UCSD-AML1 (cell line): Measurements from ENCODE around the gene TBC1D22A.
"Not testable (repeated sequence)": the region's sequence is repeated elsewhere in the genome, so short reads cannot be mapped to it uniquely, and the experiment has no call there.

Experiments
- DNase-seq: peaks from one replicate; lab custom pipeline; 2025; ENCODE audit not compliant: unreplicated experiment; lab: John Stamatoyannopoulos, UW

TBC1D22A gene

DNA sequence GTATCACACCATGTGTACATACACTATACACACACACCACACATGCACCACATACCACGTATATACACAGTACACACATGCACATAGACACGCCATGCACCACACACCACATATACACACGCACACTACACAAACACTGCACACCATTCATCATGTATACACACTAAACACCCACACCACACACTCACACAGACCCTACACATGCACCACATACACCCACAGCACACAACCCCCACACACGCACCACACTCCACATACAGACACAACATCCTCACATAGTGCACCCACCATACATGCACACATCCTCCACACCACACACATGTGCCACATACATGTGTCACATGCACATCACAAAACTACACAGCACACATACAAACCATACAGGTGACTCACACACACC lies 397.1 kb downstream of the TBC1D22A start:
- DNase-seq, result no peak

DNA sequence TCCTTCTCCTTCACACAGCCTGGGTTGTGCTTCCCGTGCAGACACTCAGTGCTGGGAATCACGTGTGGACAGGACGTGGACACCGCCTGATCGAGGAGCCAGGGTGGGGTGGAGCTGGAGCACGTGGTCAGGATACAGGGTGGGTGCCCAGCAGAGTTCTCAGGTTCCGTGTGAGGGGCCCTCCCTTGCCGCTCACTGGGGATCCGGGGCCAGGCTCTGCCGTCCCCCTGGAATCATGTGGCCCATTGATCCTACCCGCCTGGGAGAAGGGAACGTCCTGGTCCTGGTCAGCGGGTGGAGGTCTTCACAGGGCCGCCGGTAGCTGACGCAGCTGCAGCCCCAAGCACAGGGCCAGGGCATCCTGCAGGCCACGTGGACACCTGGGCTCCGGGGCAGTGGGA lies 397.7 kb downstream of the TBC1D22A start:
- DNase-seq, result no peak

DNA sequence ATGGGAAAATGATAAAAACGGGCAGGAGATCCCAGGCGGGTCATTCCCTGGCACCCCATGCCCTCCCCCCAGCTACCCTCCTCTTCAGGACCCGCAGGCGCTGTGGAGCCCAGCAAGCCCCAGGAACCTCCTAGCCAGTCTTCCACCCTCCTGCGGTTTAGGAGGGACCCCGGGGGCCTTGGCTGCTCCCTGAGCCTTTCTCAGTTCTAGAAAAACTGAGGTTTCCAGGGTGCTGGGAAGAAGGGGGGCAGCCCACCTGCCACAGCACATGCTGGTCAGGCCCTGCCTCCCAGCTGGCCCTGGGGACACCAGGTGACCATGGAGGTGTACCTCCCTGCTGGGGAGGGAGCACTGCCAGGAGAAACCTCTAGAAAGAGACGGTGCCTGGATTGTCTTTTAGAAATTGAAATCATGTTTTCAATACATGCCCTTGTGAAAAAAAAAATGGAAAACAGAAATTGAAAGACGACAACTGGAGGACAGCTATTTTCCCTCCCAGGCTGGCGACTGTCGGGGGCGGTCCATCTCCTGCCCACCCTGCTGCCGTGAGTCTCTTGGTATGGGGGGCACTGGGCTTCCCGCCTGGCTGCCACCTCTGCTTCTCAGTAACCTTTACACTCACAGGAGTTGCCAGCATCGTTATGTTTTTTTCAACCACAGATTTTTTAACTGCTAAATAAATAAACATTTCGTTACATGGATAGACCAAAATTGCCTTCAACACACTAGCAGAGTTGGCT lies 398.5 kb downstream of the TBC1D22A start:
- DNase-seq, result no peak

DNA sequence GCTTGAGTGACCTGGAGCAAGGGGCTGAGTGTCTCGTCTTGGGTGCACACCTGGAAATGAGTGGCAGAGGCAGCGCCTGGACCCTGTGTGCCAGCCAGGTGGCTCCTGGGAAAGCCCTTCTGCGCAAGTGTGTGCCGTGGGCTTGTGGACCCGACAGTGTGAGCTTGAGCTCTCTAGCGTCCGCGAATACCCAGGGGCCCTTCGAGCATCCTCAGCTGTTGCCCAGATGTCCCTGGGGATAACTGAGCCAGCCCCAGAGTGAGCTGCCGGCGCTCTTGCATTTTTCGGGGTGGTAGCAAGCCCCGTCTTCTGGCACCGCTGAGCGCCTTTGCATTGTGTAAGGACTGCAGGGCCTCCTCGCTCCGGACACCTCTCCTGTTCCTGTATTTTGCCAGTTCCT lies 399.2 kb downstream of the TBC1D22A start:
- no peak for DNase-seq

DNA sequence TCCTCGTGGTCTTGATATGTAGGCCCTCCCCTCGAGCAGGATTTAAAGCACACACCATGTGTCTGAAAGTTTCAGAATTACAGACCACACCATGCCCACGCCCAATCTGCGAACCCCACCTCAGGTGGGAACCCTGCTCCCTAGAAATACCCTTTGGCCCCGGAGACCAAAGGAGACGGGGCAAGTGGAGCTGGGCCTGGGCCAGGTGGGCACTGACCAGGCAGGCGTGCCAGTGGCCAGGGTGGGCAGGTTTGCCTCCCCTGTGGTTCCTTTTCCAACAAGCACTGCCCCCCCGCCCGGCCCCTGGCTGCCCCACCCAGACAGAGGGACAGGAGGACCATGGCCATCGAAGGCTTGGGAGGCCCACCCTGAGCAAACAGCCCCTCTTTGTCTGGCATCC lies 400.4 kb downstream of the TBC1D22A start:
- no peak for DNase-seq

DNA sequence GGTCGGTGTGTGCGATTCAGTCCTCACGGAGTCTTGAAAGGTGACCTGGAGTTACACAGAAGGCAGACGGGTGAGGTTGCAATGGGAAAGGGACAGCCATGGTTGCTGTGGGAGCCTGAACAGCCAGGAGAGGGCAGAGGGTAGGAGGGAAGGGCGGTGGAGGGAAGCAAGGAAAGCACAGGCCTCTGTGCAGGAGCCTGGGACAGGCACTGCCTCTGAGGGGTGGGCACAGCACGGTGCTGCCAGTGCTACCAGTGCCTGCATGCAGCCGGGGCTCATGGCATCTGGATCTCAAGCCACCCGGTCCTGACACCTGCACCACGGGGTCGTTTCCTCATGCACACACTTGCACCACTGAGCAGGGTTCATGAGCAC lies 401.0 kb downstream of the TBC1D22A start:
- no peak for DNase-seq

DNA sequence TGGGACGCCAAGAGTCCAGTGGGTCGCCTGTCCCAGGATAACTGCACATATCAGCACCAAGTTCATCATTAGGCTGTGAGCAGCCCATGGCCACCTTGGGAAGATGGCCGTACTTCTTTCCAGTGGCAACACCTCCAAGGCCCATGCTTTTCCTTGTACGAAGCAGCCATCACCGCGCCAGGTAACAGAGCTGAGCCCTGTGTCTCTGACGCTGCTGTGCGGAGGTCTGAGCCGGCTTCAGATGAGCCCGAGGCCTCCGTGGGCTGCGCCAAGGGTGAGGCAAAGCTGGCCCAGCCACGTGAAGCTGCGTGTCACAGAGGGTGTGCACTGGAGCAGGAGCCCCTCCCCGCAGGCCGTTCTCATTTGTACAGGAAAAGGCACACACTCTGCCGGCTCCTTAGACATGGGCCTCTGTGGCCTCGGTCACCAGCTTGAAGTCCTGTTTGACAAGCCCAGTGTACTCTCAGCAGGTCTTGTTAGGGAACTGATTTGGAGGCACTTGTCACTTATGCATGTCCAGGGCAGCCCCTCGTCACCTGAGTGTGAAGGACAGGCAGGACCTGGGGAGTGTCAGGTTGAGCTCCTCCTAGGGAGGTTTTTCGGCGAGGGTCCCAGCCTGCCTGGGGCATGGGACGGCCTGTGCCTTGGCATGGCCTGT lies 401.5 kb downstream of the TBC1D22A start:
- DNase-seq, result no peak

DNA sequence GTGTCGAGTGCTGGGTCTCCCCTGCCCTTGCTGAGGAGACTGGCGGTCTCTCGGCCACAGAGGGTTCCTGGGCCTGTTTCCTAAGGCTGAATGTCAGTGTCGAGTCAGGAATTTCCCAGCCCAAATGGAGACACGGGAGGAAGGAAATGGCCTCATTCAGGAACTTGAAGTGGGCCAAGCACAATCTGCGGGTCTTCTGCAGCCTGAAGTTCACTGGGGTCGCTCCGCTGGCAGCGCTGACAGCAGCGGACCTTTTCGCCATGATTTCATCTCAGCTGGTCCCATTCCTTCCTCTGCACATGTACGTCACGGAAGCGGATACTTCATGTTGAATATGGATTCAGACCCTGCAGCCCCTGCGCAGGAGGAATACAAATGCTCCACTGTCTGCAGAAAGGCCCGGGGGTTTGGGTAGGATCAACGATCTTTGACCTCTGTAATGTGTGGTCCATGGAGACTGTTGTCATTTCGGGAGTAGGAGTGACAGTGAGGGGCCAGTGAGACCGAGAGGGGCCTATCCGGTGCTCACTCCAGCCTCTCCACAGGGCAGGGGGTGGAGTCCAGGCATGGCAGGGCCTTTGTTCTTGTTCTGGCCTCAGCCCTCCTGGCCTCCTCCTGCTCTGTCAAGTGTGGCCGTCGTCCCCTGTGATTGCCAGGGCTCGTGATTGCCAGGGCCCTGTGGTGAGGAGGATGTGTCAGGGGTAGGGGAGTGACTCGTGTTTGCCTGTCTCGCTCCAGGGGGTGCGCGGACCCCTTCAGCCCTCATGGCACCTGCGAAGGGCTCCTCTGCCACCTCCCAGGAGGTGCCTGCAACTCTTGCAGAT lies 402.3 kb downstream of the TBC1D22A start:
- DNase-seq, result no peak

DNA sequence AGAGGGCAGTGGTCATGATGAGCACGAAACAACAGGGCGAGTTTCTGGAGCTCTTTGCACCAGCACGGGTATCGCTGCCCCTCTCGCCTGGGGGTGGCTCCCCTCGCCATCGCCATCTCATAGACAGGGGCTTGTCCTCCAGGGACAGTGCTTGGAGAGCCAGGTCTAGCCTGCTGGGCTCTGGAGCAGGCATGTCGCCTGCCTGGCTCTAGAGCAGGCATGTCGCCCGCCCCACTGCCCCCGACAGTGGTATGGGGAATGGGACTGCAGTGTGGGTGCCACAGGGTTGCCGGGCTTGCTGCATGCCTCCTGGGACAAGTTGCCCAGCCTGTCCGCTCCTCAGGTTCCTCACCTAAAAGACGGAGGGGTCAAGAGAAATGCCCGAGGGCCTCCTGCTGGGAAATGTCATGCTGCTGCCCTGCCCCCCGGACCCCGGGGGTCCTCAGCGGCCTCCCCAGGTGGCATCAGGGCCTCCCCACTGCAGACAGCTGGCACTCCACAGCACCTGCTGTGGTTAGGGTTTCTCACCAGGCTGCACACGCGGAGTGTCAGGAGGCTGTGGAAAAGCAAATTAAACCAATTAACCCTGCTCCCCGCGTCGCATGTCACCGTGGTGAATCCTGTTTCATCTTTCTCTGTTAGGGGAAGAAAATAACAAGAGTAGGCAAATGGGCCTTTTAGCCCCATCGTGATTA lies 403.0 kb downstream of the TBC1D22A start:
- no peak for DNase-seq

DNA sequence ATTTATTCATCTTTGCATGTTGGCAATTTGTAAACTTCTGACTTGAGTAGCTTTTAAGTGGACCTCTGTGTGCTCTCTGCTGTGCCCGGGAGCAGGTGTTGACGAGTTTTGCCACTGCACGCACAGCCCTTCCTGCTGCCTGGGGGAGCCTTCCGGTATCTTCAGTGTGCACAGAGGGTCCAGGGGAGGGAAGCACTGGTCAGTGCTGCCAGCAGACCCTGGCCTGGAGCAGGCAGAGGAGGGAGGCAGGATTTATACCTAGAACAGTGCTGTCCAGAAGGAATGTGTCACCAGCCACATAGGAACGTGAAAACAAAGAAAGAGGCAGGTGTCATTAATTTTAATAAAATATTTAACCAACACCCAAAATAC lies 403.6 kb downstream of the TBC1D22A start:
- no peak for DNase-seq

DNA sequence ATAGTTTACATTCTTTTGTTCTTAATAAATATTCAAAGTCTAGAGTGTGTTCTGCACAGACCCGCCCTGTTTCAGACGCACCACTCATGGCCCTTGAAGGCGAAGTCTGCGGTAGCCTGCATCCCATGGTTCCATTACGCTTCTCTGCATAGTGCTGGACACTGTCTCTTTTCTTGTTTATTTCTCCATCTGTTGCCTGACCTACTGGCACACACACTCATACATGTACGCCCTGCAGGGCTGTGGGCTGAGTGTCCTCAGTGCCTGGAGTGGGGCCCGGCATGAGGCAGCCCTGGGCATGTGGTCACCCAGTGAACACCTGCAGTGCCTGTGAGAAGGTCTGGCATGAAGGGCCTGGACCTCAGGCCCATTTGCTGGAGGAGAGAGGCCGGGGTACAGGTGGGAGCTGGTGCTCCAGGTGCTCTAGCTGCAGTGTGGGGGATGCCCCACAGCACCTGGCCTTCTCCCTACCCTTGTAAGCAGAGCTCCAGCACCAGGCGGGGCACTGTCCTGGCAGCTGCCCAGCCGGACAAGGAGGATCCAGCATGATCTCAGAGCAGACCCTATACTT lies 404.1 kb downstream of the TBC1D22A start:
- no peak for DNase-seq

DNA sequence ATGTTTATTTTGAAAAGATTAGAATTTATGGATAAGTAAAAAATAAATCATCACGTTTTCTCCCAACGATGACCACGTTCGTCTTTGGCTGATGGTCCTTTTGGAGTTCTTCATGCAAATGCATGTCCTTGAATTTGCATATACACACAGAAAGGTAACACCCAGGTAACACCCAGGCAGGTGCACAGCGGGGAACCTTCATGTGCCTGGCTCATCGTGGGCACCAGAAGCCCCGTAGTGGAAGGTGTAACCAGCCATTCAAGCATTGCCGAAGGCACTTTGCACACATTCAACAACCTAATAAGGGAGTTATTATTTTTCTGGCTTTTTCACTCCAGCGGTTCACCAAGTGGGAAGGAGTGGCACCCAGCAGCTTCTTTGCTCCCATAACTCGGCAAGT lies 404.6 kb downstream of the TBC1D22A start:
- DNase-seq, result no peak

DNA sequence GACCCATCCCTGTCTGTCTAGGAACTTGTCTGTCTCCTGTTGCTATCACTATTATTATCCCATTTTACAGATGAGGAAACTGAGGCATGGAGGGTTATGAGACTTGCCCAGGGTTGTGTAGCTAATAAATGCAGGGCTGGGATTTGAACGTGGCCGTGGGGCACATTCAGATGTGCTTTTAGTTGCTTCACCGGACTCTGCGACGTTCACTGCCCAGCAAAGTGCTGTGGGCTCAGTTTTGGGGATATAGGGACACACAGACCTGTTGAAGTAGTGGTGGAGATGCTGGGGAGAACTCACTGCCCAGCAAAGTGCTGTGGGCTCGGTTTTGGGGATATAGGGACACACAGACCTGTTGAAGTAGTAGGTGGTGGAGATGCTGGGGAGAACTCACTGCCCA lies 405.5 kb downstream of the TBC1D22A start:
- not testable (repeated sequence) for DNase-seq

DNA sequence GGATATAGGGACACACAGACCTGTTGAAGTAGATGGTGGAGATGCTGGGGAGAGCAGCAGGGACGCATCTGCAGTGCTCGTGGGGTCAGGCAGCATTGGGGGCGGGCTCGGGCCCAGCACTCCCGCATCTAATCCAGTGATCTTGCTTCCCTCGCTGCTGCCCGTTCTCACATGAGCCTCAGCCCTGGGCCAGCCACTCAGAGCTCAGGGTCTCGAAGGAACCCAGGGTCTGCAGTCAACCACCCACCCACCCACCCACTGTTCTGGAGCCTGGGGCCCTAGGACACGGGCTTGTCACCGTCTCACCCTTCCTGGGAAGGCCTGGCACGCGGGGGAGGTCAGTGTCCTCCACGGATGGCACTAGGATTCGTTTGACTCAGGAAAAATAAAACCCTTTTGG lies 406.0 kb downstream of the TBC1D22A start:
- no peak for DNase-seq

DNA sequence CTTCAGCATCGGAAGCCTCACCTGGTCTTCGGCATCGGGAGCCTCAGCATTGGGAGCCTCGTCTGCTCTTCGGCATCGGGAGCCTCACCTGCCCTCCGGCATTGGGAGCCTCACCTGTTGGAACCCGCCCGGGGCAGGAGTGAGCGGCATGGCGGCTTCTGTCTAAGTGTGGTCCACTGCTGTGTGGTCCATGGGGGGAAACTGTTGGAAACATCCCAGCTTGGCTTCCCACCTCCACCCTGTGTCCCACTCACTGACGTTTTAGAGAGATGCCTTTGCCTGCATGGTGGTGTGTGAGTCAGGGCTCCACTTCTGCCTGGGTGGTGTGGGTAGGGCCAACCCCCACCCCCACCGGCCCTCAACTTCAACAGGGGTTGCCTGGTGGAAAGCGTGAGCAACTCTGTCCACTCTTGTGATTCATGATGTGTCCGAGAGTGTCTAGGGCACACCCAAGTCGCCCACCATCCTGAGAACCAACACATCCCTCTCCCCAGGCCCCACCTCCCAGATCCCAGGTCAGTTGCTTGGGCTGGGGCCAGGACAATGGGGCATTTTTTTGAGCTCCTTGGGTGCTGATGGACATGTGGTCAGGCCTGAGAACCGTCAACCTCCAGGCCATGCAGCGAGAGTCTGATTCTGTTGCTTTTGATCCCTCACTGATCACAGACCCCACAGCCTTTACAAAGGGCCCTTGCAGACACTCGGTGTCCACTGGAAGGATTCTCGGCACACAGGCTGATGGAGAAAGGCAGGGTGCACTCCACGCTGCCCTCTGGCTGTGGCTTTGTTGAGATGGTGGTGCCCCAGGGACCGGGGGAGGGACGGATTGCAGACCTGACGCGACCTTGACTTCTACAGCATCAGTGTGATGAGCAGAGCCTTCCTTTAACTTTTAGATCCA lies 406.7 kb downstream of the TBC1D22A start:
- no peak for DNase-seq

DNA sequence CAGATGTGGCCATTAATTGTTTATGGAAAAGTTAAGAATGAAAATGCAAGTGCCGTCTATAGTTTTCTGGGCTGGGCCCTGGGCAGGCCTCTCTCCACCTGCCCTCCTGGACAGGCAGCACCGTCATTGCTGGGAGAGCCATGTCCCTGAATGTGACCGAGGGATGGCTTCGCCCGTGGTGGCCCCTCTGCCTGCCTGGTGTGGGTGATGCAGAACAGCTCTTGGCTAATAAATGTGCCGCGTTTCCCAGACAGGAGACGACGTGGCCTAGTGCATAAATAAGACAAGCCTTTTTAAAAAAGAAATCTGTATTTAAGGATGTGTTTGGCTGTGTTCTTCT lies 407.3 kb downstream of the TBC1D22A start:
- DNase-seq, result no peak

DNA sequence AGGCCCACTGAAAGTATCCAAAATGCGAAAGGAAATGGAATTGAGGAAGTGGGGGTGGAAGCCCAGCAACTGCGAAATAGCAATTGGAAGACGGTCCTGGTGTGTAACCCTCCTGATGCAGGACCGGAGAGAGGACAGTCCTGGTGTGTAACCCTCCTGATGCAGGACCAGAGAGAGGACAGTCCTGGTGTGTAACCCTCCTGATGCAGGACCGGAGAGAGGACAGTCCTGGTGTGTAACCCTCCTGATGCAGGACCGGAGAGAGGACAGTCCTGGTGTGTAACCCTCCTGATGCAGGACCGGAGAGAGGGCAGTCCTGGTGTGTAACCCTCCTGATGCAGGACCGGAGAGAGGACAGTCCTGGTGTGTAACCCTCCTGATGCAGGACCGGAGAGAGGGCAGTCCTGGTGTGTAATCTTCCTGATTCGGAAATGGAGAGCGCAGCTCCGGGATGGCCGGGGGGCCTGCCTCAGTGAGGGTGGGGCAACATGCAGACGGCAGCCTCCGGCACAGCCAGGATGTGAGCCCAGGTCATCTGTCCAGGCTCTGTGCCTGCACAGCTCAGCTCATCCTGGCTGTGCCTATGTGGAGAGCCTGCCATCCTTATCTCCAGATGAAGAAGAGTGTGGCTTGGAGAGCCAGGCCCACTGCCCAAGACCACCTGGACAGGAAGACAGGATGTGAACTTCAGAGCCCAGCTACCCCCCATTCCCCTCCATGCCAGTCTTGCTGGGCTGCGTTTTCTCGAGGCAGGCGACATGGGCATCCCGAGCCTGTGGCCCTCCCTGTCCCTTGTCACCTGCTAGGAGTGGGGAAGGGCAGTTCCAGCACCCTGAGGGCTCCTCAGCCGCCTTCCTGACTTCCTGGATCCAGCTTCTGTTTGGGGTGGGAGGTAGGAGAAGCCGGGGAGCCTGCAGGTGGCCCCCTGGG lies 408.3 kb downstream of the TBC1D22A start:
- DNase-seq, result not testable (repeated sequence)

DNA sequence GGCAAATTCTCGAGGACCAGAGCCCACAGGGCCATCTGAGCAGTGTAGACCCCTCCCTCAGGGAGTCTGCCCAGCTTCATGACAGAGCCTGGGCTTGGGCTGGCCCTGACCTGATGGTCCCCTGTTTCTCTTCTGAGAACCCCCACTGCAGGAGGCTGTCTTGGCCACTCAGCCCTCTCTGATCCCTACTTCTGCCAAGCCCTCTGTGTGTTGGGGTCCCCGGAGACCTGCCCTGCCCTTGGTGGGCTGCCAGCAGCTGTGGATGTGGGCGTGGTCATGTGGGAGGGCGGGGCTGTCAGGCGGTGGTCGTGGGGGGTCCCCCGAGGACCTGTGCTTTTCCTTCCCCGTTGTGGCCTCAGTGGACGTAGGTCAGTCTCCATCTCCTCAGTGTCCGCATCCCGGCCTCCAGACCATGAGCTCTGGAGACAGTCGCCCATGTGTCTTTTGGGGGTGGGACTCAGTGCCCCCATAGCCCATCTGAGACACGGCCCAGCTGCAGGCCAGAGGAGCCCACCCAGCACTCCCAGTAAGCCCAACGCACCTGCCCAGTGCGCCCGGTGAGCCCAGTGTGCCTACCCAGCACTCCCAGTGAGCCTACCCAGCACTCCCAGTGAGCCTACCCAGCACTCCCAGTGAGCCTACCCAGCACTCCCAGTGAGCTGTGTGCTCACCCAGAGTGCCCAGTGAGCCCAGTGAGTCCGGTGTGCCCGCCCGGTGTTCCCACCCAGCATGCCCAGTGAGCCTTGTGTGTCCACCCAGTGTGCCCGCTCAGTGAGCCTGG lies 409.2 kb downstream of the TBC1D22A start:
- DNase-seq, result no peak
